Esophagus mucosa (tissue), 1 donor: ENCODE measurements around the gene MT1F. TPM values are rescaled to one million over a fixed set of nuclear protein-coding genes. Genes with fewer than 3 reads are reported as not detected.
"Not testable (repeated sequence)": the region's sequence is repeated elsewhere in the genome, so short reads cannot be mapped to it uniquely, and the experiment has no call there.

Experiments used
- ATAC-seq: fragments of 200-7000 bp; cut with Tn5 transposase; one replicate; pipeline ENCODE4 v1.9.1; 2020
- total RNA-seq: library from RNA; stranded (reverse); gene quantifications from one replicate; pipeline ENCODE4 v1.2.4, GENCODE V29; 2023
- donor health status: DM: yes; HTN: yes; CAD: no.

Gene MT1F
- total RNA-seq, result 3.7 TPM

DNA sequence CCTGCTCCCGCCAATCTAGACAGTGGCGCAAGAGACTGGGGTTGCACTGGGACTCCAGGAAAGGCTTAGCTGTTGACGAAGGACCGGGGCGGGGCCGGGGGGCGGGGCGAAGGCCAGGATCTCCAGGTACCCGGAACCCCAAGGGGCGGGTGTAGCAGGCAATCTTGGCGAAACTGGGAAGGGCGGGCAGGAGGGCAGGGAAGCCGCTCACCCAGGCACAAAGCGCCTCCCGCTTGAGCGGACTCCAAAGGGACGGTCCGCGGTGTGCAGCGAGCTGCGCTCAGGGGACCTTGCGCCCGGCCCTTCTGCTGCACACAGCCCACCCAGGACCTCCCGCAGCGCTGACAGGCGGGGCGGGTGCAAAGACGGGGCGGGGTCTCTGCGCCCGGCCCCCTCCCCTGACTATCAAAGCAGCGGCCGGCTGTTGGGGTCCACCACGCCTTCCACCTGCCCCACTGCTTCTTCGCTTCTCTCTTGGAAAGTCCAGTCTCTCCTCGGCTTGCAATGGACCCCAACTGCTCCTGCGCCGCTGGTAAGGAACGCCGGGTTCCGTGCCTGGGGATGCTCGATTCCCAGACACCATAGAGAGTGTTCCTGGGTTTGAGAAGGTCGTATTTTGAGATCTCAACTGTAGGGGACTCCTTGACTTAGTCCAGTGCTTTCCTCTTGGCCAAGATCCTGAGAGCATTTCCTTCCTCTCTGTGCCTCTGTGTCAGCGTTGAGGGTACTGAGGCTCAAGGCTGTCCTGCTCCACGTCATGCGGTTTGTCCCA, at the start of gene MT1F:
TSS of gene MT1F (plus strand) at position 405 of the 772 bp plus-strand sequence. CDS start at position 505, 100 bp downstream.
- ATAC-seq, result peak; percentile 89

DNA sequence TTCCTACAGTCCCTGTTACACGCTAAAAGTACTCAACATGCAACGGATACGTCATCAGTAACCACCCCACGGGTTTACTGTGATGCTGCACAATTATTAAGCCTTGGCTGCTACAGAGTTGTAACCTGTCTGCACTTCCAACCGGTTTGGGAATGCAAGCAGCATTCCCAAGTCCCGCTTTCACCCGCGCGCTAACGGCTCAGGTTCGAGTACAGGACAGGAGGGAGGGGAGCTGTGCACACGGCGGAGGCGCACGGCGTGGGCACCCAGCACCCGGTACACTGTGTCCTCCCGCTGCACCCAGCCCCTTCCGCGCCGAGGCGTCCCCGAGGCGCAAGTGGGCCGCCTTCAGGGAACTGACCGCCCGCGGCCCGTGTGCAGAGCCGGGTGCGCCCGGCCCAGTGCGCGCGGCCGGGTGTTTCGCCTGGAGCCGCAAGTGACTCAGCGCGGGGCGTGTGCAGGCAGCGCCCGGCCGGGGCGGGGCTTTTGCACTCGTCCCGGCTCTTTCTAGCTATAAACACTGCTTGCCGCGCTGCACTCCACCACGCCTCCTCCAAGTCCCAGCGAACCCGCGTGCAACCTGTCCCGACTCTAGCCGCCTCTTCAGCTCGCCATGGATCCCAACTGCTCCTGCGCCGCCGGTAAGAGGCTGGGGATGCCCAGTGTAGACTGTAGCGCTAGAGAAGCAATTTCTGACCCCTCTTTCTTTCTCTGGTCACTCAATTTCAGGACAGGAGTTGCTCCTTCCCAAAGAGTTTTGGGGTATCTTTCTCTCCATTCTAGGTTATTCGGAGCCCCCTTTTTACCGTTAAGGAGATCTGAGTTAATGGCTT, 49.5 kb upstream of the MT1F start, which contains the start of gene MT2A:
TSS of gene MT2A (plus strand) at position 542 of the 833 bp plus-strand sequence. CDS start at position 614, 72 bp downstream.
- peak; percentile 90 for ATAC-seq

DNA sequence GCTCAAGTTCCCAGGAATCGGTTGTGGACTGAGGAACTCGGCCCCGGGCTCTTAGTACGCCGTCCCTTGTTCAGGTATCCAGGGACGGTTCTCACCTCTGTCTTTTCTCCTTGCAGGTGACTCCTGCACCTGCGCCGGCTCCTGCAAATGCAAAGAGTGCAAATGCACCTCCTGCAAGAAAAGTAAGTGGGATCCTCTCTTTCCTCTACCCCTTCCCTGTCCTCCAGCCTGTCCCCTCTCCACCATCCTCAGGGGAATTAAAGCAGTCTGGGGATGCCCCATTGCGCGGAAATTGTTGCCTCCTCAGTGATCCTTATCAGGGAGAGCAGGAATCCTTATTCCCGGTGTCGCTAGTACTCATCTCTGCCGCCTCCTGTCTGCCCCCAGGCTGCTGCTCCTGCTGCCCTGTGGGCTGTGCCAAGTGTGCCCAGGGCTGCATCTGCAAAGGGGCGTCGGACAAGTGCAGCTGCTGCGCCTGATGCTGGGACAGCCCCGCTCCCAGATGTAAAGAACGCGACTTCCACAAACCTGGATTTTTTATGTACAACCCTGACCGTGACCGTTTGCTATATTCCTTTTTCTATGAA, 48.8 kb upstream of the MT1F start:
- ATAC-seq, result no peak

DNA sequence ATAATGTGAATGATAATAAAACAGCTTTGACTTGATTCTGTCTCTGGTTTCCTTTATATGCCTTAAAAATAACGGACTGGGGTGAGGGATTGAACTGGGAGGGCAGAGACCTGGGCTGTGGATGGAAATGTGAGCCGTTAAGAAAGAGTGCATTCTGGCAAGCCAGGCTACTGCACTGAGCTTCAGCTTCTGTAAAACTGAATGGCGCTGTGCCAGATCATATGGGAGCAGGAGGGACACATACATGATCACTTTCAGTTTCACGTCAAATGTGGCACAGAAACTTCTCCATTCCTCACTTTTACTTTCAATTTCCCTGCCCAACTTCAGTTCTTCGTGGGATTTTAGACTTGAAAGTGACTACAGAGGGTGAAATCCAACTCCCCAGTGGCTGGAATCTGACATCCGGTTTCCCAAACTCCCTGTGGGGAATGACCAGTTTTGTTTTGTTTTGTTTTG, 48.3 kb upstream of the MT1F start:
- no peak for ATAC-seq

DNA sequence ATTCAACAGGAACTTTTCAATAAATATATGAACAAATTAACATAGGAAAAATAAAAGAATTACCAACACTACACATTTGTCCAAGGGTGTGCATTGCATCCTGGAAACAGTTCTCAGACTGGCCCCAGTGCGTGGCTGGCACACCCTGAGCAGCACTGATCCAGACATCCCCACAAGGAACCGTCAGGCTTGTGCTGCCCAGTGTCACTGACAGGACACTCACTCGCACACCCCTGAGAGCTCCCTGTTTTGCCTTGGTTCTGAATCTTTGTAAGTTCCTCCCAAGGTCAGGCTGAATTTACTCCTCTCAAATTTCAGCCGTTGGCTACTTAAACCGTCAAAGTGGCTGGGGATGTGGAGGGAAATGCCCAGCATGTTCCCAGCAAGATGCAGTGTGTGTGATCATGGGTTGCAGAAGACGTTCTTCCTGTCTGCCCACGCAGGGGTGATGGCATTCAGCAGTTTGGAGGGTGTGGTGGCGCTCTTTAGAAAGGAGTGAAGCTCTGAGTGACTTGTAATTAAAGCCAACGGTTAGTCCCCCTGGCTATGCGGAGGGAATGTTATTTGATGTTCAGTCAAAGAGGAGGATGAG, 47.6 kb upstream of the MT1F start:
- ATAC-seq, result peak; percentile 34

DNA sequence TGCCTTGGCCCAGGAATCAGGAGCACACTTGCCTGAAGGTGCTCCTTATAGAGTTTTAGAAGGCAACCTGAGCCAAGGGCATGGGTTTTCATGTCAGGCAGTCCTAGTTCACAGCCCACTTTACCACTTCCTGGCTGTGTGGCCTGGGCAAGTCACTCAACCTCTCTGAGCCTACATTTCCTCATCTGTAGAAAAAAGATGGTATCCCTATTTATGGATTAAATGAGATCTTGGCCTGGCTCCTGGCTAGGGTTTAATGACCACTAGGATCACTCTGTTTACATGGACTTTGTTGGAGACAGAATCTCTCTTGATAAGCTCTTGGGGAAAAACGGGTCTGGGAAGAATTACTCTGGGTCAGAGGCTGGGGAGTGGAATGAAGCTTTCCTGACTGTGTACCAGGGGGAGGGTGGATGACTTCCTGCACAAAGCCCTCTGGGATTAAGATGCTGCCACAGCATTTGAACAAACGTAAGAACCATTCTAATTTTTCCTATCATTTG, 47.1 kb upstream of the MT1F start:
- ATAC-seq, result no peak

DNA sequence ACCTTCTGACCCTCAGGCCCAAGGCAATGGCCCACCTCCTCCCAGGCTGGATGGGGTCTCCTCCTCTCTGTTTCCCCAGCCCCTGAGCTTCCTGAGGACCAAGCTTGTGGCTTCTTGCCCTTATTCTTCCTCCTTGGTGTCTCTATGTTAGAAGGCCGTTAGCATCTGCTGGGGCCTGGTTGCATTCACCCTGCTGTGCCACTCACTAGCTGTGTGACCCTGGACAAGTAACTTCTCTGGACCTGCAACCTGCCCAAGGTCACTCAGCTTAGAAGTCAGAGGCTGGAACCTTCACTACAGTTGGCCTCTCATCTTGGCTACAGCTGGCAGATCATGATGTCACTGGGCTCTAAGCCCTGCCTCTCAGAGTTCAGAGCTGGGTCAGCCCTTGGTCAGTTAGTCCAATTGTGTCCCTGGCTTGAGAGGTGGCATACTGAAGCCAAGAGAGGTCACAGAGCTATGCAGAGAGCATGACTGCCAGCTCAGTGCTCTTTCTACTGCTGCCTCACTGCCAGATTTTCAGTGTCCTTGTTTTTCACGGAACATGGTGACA, 46.4 kb upstream of the MT1F start:
- no peak for ATAC-seq

DNA sequence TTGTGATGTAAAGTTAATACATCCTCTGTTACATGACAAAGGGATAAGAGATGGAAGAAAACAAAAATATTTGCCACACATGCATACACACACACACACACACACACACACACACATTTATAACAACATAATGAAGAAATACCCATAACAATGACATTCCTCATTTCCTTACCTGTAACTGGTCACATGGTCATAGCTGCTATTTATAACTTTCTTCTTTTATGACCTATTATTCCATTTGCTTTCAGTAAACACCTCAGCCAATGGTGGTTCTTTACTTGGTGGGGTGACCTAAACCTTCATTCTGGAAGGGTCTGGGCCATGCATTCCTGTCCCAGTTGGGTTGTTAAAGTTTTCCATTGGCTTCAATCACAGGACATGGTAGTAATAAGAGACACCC, 44.1 kb upstream of the MT1F start:
- no peak for ATAC-seq

DNA sequence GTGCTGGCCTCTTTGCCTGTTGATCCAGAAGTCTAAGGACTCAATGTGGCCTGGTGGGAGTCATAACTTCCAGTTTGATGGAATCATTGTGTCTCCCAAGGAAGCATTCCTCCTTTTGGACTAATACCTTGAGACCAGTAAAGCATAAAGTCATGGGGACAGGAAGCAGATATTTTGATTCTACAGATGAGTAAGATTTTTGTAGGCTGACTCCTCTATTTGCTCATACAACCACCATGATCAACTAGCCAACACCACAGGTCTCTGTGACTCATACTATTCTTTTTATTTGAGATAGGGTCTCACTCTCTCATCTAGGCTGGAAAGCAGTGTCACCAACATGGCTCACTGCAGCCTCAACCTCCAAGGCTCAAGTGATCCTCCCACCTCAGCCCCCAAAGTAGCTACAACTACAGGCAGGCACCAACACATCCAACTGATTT, 43.2 kb upstream of the MT1F start:
- no peak for ATAC-seq

DNA sequence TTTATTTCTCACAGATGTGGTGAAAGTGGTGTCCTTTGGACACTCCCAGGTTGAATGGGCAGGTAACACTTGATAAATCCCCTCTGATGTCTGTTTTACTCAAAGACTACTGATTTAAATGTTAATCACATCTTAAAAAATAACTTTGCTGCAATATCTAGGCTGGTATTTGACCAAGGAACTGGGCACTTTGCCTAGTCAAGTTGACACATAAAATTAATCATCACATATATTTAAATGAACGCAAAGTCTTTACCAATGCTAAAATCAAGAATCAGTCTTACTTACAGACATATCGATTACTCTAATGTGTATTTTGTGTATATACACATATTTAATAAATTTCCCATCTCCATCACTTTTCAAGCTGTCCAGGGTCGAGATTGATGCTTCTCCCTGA, 42.4 kb upstream of the MT1F start:
- ATAC-seq, result no peak

DNA sequence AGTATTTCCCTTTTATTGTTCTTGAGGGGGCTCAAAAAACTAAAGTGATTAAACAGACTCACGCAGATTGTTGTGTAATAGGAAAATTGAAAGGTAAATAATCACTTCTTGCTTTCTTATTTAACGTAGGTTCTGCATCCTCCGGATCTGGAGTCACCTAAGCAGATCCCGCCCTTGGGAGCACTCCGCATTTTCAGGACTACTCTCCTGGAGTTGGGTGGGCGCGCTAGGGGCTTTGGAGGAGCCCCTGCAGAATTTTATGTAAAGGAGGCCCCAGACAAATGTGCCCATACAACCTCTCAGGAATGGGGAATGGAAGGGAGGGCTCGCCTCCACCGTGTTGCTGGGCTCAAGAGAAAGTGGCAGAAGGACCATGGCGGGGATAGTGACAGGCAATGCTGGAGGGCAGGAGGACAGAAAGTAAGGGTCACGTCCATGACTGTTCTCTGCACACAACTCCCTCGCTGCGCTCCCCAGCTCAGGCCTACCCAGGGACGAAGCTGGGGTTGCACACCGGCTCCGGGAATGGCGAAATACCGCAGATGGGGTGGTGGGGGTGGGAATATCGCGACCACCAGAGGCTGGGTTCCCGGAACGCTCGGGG, 41.0 kb upstream of the MT1F start:
- peak; percentile 9 for ATAC-seq

DNA sequence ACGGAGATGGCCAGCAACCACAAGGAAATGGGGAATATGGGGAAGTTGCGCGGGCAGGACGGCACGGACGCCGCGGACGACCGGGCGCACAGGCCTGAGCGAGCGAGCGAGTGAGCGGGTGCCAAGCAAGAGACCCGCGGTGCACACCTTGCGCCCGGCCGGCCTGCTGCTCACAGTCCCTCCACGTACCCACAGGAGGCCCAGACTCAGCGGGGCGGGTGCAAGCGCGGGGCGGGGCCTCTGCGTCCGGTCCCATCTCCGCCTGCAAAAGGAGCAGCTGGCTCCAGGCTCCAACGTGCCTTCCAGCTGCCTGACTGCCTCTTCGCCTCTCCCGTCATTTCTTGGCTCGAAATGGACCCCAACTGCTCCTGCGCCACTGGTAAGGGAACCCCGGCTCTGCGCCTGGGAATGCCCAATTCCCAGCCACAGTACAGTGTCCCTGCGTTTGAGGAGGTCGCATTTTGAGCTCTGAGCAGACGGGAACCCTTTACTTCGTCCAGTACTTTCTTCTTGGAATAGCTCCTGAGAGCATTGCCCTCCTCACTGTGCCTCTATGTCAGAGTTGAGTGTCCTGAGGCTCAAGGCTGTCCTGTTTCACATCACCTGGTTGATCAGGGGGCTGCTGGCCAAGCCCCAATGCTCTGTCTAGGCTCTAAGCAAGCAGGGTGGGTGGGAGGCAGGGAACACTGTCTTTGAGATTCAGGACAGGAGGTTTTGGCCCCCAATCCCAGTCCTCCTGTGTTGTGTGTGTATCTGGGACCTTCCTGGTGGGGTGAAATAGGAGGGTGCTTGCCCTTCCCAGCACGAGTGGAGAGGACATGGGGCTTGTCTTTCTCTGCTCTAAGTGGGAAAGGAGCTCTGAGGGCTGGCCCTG, 40.3 kb upstream of the MT1F start:
- ATAC-seq, result peak; percentile 82

DNA sequence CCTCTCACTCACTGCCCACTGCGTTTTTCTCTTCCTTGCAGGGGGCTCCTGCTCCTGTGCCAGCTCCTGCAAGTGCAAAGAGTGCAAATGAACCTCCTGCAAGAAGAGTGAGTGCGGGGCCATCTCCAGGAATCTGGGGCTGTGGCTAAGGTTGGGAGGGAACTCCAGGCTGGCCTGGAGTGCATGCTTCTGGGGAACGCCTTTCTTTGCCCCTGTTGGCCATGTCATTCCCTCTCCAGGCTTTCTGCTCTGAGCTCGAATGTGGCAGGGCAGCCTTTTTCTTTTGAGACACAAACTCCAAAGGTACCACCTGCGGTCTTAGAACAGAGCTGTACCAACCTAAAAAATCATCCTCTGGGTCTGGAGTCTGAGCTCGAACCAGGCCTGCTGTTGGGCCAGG, 39.6 kb upstream of the MT1F start:
- ATAC-seq, result no peak

DNA sequence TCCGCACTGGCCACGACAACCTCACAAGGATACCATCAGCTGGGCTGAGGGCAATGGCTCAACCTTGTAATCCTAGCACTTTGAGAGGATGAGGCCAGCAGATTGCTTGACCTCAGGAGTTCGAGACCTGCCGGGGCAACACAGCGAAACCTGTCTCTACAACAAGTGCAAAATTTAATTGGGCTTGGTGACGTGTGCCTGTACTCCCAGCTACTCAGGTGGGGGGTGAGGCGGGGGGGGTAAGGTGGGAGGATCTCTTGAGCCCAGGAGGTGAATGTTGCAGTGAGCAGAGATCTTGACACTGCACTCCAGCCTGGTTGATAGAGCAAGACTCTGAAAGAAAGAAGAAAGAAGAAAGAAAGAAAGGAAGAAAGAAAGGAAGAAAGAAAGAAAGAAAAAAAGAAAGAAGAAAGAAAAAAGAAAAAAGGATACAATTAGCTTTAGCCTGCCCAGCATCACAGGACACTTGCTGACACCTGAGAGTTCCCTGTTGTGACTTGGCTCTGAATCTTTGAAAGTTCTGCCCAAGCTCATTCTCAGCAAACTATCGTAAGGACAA, 37.3 kb upstream of the MT1F start:
- ATAC-seq, result no peak

DNA sequence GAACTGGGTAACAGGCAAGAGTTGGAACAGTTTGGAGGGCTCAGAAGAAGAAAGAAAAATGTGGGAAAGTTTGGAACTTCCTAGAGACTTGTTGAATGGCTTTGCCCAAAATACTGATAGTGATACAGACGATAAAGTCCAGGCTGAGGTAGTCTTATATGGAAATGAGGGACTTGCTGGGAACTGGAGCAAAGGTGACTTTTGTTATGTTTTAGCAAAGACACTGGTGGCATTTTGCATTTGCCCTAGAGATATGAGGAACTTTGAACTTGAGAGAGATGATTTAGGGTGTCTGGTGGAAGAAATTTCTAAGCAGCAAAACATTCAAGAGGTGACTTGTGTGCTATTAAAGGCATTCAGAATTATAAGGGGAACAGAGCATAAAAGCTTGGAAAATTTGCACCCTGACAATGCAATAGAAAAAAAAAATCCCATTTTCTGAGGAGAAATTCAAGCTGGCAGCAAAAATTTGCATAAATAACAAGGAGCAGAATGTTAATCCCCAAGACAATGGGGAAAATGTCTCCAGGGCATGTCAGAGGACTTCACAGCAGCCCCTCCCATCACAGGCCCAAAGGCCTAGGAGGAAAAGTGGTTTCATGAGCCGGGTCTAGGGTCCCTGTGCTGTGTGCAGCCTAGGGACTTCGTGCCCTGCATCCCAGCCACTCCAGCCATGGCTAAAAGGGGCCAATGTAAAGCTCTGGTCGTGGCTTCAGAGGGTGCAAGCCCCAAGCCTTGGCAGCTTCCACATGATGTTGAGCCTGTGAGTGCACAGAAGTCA, 35.9 kb upstream of the MT1F start:
- ATAC-seq, result not testable (repeated sequence)

DNA sequence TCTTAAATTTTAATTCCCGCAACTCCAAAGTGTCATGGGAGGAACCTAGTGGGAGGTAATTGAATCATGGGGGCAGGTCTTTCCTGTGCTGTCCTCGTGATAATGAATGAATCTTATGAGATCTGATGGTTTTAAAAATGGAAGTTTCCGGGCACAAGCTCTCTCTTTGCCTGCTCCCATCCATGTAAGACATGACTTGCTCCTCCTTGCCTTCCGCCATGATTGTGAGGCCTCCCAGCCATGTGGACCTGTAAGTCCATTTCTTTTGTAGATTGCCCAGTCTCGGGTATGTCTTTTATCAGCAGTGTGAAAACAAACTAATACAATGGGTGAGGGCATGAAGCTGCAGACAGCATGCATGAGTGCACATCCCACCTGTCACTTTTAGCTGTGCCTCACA, 34.6 kb upstream of the MT1F start:
- not testable (repeated sequence) for ATAC-seq

DNA sequence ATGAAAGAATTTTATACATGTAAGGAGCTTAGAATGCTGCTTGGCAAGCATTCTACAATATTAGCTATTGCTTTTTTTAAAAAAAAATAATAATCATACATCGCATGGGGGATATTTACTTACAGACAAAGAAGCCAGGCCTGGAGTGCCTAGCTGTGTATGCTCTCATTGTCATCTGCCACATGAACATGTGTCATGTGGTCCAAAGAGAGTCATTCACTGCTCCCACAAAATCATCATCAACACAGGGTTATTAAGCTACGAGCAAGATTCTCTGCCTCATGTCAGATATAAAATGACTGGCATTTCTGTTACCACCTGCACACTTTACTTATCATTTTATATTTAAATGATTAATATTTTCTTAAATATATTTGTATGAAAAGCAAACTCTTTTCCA, 34.1 kb upstream of the MT1F start:
- no peak for ATAC-seq

DNA sequence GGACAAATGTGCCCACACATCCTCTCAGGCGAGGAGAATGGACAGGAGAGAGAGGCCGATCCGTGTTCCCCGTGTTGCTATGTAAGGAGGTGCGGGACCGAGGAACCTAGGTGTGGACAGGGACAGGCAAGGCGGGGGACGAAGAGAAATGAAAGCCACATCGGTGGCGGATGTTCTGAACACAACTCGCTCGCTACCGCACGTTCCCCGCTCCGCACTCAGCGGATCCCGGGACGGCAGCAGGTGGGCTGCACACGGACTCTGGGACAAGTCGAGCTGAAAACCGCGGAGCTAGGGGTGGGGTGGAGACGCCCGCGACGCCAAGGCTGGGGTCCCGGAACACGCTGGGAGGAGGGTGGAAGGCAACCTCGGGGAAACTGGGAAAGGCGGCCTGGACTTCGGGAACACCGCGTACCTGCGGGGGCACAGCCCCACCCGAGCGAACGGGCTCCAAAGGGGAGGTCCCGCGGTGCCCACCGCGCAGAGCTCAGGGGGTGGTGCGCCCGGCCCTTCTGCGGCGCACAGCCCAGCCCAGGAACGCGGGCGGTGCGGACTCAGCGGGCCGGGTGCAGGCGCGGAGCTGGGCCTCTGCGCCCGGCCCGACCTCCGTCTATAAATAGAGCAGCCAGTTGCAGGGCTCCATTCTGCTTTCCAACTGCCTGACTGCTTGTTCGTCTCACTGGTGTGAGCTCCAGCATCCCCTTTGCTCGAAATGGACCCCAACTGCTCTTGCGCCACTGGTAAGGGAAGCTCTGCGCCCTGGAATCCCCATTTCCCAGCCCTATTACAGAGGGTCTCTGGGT, 32.4 kb upstream of the MT1F start, which contains the start of gene MT1E:
TSS of gene MT1E (plus strand) at position 642 of the 803 bp plus-strand sequence. CDS start at position 713, 71 bp downstream.
- peak; percentile 92 for ATAC-seq
